Retina (tissue), 1 donor: ENCODE results near the gene ACP1.

ENCODE experiments used
- DNase-seq: peaks from one replicate; pipeline ENCODE4 v3.0.0-alpha.2; 2016

The ACP1 gene

DNA sequence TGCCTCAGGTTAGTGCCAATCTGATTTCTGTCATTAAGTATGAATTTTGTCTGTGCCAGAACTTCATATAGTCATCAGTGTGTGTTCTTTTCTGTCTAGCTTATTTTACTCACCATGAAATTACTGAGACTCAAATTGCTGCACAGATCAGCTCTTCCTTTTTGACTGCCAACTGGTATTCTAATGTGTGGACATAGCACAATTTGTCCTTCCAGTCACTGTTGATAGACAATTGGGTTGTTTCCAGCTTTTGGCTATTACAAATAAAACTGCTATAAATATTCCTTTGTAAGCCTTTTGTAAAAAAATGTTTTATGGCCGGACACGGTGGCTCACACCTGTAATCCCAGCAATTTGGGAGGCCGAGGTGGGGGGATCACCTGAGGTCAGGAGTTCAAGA, 8.7 kb upstream of the ACP1 start:
- DNase-seq: no peak

DNA sequence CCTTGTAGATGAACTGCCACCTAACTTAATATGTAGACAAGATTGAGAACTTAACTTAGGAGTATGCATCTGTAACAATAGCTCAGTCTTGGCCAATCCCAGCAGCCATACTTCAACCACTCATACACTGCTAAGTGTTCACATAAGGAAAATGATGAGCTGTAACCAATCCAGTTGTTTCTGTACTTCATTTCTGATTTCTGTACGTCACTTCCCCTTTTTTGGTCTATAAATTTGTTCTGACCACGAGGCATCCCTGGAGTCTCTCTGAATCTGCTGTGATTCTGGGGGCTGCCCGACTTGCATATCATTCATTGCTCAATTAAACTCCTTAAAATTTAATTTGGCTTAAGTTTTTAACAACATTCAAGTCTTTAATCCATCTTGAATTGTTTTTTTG, 7.3 kb upstream of the ACP1 start:
- DNase-seq: no peak

DNA sequence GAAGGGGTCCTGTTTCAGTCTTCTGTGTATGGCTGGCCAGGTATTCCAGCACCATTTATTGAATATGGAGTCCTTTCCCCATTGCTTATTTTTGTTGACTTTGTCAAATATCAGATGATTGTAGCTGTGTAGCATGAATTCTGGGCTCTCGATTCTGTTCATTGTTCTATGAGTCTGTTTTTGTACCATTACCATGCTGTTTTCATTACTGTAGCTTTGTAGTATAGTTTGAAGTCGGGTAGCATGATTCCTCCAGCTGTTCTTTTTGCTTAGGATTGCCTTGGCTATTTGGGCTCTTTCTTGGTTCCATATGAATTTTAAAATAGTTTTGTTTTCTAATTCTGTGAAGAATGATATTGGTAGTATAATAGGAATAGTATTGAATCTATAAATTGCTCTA, 6.9 kb upstream of the ACP1 start:
- no peak for DNase-seq

DNA sequence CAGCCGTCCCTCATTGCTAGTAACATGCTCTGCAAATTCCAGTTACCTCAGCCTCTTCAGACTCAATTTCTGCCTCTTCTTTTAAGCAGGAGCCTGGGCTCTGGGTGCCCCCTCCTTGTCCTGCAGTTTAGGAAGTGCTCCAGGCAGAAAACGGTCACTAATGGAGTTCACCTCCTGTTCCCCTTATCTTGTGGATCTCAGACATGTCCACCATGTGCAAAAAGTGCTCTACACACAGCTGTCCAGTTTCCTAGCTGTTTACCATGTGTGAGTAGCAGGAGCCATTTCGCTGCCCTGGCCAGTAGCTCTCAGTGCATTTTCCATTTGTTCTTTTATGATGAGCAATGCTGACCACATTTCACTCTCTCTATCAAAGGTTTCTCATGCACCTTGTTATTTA, 5.8 kb upstream of the ACP1 start:
- no peak for DNase-seq

DNA sequence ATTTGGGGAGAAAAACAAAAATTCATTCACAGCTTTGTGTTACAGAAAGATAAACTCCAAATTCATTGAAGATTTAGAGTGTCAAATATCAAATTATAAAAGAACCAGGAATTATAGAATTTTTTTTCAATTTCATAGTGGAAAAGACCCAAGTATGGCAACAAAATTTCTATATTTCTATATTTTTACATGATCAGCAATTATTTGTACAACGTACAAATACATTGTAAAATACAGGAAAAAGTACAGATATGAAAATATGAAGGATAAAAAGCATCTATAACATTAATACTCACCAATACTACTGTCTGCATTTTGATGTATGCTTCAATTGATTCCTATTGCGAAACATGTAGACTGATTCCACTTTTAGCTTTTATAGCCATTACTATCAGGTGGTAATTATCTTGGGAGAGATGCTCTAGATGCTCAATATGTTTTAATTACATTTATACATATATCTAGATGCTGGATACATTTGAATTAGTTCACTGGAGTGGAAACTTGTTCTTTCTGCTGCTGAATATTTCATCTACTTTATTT, 4.9 kb upstream of the ACP1 start:
- DNase-seq: no peak

DNA sequence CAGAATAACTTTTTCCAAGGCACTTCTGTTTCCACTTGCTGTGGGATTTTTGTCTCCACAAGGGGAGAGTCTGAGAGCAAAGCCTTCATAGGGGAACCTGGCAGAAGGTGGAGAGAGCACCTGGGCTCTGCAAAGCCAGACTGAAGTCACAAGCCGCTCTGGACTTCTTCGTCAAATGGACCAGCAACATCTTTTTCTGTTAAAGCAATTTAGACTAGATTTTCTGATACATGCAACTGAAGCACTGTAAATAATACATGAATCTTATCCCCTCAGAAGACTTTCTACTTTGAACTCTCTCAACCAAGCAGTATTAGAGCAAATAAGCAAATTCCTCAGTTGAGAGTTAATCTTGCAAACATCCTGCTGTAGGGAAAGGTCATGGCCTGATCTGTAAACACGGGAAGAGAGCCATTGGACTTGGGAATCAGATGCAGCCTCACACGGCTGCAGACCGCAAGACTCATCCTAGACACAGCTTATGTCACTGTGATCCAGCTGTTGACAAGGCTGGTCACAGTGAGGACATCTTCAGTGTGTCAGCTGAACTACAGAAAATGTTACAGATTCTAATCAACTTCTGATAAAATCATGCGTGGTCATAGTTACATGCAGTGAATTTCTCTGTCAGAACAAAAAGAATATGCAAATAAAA, 4.1 kb upstream of the ACP1 start:
- DNase-seq: no peak

DNA sequence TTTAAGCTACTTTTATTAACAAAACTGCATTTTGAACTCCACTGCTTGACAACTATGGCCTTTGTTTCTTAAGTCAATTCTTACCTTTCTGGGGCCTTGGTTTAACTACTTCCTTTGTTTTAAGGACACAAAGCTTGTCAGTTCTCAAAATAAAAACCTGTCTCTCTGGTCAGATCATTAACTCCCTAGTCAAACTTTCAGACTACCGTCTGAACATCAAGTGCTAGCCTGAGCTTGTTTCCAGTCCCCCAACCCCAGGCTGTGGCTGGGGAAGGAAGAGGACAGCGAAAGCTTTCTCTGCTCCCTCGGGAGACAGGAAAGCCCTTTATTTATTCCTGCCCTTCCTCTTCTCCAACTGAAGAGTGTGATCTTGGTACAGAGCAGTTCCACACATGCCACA, 2.6 kb upstream of the ACP1 start:
- no peak for DNase-seq

DNA sequence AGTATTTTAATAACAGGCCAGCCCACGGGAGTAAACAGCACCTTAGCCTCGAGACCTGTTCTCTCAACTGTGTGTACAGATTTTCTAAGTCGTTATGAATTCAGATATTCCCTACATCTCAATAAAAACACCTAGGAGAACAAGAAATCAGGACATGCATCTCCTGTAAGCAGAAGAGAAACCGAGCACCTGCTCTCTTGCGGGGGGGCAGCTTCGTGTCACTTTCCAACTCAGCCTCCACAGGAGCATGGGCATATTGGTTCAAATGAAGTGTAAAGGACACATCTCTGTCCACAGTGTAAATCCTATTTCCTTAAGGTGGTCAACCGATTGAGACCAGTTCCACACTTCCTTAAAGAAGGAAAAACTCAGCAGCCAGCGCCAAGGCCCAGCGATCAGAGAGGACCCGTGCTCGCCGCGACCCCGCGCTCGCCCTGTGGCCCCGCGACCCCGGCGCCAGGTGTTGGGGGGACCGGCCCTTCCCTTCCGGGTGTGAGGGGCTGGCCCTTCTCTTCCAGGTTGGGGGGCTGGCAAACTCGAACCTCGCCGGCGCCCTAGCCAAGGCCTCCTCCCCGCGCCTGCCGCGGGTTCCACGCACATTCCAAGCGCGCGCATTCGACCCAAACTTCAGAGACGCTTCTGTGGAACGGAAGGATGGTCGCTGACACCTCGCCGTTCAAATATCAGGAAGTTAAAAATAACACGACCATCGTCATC, 1.6 kb upstream of the ACP1 start:
- no peak for DNase-seq

DNA sequence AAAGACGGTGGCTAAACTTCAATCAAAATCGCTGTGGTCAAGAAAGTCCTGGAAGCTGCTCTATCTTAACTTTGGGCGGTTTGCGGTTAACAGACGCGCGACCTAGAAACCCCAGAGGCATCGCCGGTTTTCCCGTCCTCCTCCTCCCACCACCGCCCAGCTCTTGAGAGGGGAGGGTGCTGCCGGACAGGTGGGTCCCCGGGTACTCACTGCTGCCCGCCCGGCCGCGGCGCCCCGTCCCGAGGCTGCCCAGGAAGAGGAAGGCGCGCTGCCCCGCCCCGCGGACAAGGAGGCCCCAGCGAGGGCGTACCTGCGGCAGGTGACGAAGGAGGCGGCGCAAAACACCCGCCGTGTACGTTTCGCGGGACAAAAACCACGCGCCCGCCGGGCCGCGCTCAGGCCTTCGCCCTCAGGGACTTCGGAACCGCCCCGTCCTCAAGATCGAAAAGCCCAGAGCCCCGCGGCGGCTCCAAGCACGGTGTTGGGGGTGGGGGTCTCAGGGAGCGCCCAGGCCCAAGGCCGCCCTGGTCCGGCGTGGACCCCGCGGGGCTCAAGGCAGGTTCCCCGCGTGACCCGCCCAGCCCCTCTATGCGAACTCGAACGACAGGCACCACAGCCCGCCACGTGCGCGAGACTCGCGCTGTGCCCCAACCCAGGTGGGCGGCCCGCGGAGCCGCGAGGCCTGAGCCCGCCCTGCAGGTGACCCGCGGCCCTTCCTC, 814 bp upstream of the ACP1 start, which contains the start of gene SH3YL1:
Gene SH3YL1, minus strand, starts transcription at position 259 of the 719 bp plus-strand sequence. Its CDS starts 48 bp downstream, at position 211.
- DNase-seq: peak; percentile 61

DNA sequence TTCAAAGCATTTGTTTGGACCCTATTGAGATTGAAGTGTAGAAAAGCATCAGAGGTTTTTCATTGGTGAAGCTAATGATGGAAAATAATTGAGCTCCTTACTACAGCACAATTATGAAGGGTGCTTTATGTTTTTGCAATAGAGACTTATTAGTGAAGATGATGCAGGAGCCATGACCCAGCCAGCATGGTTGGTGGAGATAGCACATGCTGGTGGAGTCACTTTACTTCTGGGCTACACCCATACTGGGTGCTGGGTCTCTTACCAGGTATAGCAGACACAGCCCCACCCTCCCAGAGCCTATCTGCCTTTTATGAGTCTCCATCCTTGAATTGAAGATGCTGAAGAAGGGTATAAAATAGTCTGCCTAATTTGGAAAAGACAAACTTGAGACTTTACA, 3.6 kb downstream of the ACP1 start:
- no peak for DNase-seq

DNA sequence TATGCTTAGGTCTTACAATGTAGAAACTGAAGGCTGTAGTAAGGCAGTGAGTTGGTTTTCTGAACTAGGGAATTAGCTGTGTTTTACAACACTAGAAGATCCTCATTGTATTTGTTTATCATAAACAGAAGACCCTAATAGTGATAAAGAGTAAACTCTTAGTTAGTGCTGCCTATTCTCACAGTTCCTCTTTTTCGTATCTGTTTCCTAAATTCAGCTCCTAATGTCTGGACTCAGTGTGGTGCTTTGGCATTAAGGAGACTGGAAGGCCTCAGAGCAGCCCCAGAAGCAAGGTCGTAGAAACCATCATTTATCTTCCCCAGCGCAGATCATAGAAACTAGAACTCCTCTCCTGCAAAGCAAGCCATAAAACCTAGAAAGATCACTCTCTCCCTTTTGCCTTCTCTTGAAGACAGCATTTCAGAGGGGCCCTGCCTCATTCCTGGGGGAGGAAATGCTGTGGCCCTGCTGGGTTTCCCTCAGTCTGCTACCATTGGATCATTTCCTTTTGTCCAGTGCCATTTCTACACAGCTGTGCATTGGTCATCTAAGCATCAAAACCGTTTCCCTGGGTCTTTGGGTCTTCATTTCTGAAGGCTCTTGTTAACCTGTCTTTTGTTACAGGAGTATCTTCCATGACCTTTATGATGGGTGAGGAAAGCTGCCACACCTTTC, 4.7 kb downstream of the ACP1 start:
- no peak for DNase-seq

DNA sequence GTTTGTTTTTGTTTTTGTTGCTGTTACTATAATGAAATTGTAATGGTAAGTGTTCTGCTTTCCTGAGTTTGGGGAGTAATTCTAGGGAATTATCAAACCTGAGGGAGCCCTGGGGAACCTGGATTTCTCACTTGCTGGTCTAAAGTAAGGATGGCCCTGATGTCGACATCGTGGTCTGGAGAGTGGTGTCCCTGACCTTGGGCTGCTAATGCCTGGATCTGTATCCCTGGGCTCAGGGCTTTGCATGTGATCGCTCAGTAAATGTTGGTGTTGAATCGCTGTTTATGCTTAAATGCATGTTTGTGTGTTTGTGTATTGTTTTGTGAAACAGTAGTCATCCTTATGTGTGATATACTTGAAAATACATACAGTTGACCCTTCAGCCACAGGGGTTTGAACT, 6.1 kb downstream of the ACP1 start:
- DNase-seq: no peak

DNA sequence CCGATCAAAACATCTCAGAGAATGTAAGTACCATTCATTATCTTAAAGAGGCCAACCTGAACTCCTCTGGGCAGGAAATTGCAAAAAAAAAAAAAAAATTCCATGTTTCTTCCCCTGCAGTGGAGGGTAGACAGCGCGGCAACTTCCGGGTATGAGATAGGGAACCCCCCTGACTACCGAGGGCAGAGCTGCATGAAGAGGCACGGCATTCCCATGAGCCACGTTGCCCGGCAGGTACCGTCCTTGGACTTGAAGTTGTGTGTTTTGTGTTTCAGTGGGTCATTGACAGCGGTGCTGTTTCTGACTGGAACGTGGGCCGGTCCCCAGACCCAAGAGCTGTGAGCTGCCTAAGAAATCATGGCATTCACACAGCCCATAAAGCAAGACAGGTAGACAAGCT, 7.2 kb downstream of the ACP1 start:
- no peak for DNase-seq

DNA sequence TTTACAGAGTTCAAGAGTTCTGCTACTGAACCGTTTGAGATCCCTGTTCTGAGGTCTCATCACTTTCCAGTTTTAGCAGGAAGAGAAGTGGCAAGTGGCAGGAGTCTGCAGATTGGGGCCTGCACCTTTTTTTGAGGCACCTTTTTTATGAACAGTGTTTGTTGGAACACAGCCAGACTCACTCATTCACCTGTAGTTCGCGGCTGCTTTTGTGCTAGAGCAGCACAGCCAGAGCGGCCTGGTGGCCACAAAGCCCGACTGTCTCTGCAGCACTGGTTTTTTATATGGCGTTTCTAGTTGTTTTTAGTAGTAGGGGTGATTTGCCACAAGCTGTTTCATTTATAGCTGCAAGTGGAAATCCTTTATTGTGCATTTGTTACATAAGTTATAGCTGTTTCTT, 8.6 kb downstream of the ACP1 start:
- DNase-seq: no peak

DNA sequence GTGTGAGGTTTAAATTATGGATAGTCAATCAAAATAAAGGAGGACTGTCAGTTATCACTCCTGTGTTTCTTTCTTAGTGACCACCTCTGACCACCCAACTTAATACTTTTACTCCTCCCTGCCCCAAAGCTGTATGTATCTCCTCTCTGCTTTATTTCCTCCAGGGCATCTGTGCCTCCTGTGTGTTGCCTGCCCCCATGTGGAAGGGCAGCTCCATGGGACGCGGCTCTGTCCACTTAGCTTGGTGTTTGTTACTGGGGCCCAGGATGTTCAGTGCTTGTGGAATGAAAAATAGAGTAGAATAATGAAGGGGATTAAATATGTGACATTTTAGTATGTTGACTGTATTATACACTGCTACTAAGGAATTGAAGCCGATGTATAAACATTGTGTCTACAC, 9.8 kb downstream of the ACP1 start:
- no peak for DNase-seq

DNA sequence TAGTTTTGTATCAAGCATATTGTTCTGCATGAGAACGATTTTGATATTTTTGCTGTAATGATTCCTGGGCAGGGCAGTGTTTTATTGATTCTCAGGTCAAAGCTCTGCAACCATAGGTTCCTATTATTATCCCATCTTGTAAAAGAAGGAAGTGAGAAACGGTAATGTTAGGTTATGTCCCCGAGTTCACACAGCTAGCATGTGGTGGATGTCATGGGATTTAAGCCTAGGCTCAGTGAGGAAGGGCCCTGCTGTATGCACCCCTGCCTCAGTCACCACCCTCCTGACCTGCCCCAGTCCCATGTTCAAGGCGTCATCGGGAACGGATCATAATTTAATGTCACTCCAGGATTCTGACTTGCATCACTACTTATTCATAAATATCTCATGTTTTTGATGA, 10.7 kb downstream of the ACP1 start:
- no peak for DNase-seq

DNA sequence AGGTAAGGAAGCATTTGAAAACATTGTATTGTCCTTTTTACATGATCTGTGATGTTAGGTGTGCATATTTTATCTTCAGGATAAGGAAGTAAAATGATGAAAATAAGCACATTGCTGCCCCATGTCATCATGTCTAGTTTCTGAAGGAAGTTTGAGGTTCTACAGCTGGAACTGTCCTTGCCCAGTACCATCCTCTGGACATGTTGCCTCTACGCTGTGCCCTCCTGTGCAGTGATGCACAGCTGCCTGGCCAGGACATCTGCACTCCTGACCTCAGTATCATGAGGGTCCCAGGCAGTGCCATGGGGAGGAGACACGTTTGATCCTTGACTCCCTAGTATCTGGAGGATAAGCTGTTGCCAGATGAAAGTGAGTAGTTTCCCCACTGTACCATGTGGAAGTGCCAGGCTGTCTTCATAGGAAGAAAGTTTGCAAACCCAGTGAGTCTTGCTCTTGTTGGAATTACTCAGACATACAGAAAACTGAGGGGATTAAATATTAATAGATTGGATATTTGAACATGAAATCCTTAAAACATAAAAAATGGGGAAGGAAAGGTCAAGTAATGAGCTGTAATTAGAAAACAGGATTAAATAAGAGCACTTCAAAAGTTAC, 13.7 kb downstream of the ACP1 start:
- DNase-seq: no peak

DNA sequence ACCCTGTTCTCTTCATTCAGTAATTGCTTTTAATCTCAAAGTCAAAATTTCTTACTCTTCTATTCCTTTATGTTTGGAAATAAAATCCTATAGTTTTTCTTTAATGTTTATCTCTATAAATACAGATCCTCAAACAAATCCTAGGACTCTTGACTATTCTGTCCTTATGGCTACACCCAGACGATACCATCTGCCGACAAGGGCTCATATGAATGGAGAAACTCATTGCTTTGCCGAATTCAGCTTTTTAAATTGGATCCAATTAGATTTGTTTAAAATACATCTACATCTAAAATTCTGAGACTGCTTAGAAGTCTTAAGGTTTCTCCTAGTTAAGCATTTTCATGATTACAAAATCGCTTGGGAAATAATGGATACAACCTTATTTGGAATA, 14.2 kb downstream of the ACP1 start:
- no peak for DNase-seq

DNA sequence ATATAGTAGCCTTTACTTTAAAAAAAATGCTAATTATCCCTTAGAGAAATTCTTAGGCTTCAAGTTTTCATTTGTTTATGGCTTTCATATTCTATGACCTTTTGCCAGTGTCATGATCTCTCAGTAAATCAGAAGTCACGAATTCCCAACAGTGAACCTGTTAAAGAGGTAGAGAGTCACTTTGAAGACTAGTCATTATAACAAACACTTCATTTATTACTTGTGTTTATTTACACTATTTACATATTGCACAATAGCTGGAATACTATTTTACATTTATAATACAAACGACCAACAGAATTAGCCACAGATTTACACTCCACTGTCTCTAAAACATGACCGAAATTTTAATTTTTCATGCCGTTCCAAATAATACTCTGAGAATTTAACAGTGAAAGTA, 14.6 kb downstream of the ACP1 start:
- DNase-seq: no peak

DNA sequence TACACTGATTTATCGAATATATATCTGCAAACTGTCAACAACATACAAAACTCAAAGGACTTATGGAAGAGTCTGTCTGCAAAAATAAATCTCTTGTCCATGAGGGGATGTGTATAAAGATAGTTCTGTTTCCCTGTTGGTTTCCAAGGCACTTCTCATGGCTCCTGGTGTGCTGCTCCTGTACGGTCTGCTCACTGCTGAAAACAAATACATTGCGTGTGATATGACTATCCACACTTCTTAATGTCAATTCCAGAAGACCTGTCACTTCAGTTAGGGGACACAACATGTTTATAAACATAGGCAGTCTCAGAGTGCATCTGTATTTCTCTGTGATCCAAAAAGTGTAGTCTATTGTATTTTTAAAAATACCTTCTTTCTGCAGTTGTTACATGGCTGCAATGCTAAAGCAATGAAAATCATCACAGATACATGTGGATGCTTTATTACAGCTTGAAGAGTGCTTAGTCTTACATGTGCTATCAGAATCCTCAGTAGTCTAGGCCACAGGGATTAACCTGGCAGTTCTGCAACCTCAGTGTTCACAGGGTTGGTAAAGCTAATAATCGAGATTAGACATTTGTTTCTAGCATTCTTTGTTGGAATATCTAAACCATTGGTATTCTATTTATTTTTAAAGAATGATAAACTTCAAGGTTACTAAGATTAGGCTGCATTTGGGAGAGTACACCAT, 15.4 kb downstream of the ACP1 start:
- no peak for DNase-seq

DNA sequence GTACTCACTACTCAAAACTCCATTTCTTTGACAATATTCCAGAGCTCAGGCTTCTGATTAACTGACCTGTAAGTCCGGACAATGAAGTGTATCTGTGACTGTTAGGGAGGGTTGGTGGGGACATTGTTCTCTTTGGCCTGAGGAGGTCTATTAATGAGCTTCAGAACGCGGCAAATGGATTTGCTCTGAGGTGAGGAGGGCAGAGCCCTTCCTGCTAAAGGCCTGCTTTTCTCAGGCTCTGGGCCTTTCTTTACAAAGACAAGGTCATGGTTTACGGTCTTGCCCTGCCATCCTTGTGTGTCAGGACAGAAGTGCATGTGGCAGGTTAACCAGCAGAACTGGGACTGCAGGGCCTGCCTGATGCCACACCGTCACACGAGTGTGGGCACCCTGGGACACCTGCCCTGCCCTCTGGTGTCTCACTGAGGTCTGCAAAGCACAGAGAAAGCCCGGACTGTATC, 15.9 kb downstream of the ACP1 start:
- DNase-seq: no peak

DNA sequence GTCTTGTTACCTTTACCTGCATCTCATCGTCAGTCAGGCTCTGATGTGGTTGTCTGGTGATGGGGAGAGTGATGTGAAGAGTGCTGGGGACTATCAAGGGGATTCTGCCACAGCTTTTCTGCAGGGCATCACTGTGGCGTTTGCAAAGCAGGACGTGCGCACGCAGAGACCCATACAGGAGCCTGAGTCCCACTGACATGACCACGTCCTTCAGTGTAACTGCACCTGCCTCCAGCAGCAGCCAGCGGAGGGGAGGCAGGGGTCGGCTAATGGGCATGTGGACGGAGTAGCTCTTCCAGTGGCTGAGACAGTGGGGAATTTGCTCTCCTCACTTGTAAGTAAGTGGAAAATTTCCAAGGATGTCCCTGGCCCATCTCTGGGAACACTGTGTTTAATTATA, 16.6 kb downstream of the ACP1 start:
- DNase-seq: no peak
